ENCODE results near the gene TEX48. TPM values are rescaled to one million over a fixed set of nuclear protein-coding genes. Genes with fewer than 3 reads are reported as not detected.

The TEX48 gene
- total and polyA plus RNA-seq, 10 of the 15 experiments (the other 5 are each of a cell fraction or from before 2014, with no cell fraction given), result not detected

DNA sequence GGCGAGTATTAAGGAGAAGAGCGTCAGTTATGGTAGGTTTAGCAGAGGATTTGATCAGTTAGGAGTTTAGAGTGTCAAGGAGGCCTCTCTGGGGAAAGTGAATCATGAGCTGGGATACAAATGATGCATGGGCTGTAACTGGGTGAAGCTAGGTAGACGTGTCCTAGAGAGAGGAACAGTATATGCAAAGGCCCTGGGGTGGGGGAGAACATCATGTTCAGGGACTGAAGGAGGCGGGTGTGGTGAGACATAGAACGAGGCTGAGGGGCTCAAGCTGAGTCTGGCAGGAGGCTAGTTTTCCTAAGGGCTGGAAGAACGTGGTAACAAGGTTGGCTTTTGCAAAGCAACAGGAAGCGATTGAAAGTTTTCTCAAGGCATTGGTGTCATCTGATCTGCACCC lies 60.4 kb downstream of the TEX48 start:
- no peaks in the 10 kb centered on the region for H4K20me1 ChIP-seq (ENCODE audit: control insufficient read depth, insufficient read depth)
- H3K27me3 ChIP-seq (replicated peaks in 1 of 2; ENCODE audit: control insufficient read depth in 2 of 2, insufficient read depth in 2 of 2, low read length in 1 of 2), result no peaks in the 10 kb centered on the region
- H3K9ac ChIP-seq (ENCODE audit: control insufficient read depth, insufficient read depth, low read length), result no peak overlapping the region
- H3K4me1 ChIP-seq (ENCODE audit: control insufficient read depth, insufficient read depth, low read length), result peaks cover 31% of the 10 kb centered on the region
- H3K4me3 ChIP-seq, result no peak overlapping the region
- WGBS (ENCODE audit: insufficient coverage, insufficient replicate concordance, low lambda C conversion rate, missing lambda C conversion rate), result 87% methylated on average over 7 of the region's 7 CpGs
- peaks cover 65% of the 10 kb centered on the region for H3K79me2 ChIP-seq (ENCODE audit: control insufficient read depth, insufficient read depth, low read length)
- intact Hi-C loops (cut with micrococcal nuclease; ENCODE audit: unreplicated experiment), result no loop called here
- SMC1A ChIA-PET (ENCODE audit: uncharacterized antibody, unreplicated experiment), result interaction anchor here (3.8 to 5.6 kb wide), 3 partner anchors 15 to 31 kb away, joined by 22 to 62 read pairs (median 36); no protein-coding TSS in a partner anchor
- CTCF ChIA-PET, result interaction anchor here (1.7 to 10.2 kb wide), 2 partner anchors 10 to 31 kb away, joined by 3 to 74 read pairs; no protein-coding TSS in a partner anchor
- ATAC-seq, result no peak
- no peak for DNase-seq (ENCODE audit: low read depth, low spot score)
- RAD21 ChIA-PET (ENCODE audit: unreplicated experiment), result interaction anchor here (1.1 to 1.5 kb wide), 2 partner anchors 29 to 32 kb away, joined by 5 read pairs; no protein-coding TSS in a partner anchor
- in situ Hi-C loops (cut with MboI), result no loop called here
- H3K9me3 ChIP-seq (replicated peaks; ENCODE audit: control insufficient read depth, insufficient read depth, low read length), result no peaks in the 10 kb centered on the region; the same call in 2 of the 3 replicates
- BruUV-seq (replicated peaks), result no TSS peak
- FAIRE-seq, result no peak
- POLR2A ChIA-PET, result interaction anchor here (0.7 to 3.9 kb wide), 4 partner anchors 10 to 32 kb away, joined by 3 to 24 read pairs (median 5); partner anchors contain the start of gene TMEM268
- H3K36me3 ChIP-seq (ENCODE audit: control insufficient read depth in 2 of 2, insufficient read depth in 2 of 2, low read length in 1 of 2), result peaks cover 3 to 31% of the 10 kb centered on the region in 2 experiments; a peak in 3 of 4 replicates
- H3K4me2 ChIP-seq (ENCODE audit: control insufficient read depth, insufficient read depth), result peak overlapping the region; percentile 10; the same call in 1 of the 2 replicates
- TF ChIP-seq IRF3 (IDR thresholded peaks at IDR 0.05) (no peak), MYB (IDR thresholded peaks at IDR 0.05; ENCODE audit: borderline replicate concordance, low read depth, low read length) (no peak), ZNF687 (IDR thresholded peaks at IDR 0.05) (no peak)
- no peak overlapping the region for H3K27ac ChIP-seq (ENCODE audit: control insufficient read depth, insufficient read depth)
- no peak overlapping the region for H2AFZ ChIP-seq (ENCODE audit: control insufficient read depth, low read depth, low read length)
